Heart right ventricle (tissue), 16 donors: ENCODE results near the gene RELL2. TPM values are rescaled to one million over a fixed set of nuclear protein-coding genes. Genes with fewer than 3 reads are reported as not detected.

Experiments
- ATAC-seq, 8 donors: fragments of 200-7000 bp; cut with Tn5 transposase; one replicate each; pipeline ENCODE4 v1.9.1; 2020; ENCODE audit warnings: mild to moderate bottlenecking in 8 of 8, moderate library complexity in 8 of 8, moderate number of reproducible peaks in 1 of 8
- DNase-seq, 2 donors: peaks; one replicate each; pipeline ENCODE4 v3.0.0-alpha.2; 2020
- H3K27ac ChIP-seq, 10 donors: fragments of 200-600 bp; sonication (generic) in 2 of 10; one replicate each; pipeline versions ENCODE4 v1.5.0 to v1.8.0; 2020 to 2022; ENCODE audit warnings: mild to moderate bottlenecking in 3 of 10
- H3K27me3 ChIP-seq, 7 donors: fragments of 200-600 bp; one replicate each; pipeline ENCODE4 v1.8.0; 2021 to 2022; ENCODE audit warnings: mild to moderate bottlenecking in 2 of 7
- H3K36me3 ChIP-seq, 9 donors: fragments of 200-600 bp; sonication (generic) in 1 of 9; one replicate each; pipeline versions ENCODE4 v1.5.0 to v1.8.0; 2020 to 2022; ENCODE audit warnings: mild to moderate bottlenecking in 2 of 9
- H3K4me1 ChIP-seq, 9 donors: fragments of 200-600 bp; sonication (generic) in 1 of 9; one replicate each; pipeline versions ENCODE4 v1.5.0 to v1.8.0; 2020 to 2022; ENCODE audit warnings: mild to moderate bottlenecking in 4 of 9
- H3K4me3 ChIP-seq, 10 donors: fragments of 200-600 bp; sonication (generic) in 2 of 10; one replicate each; pipeline versions ENCODE4 v1.5.0 to v1.8.0; 2020 to 2022; ENCODE audit warnings: mild to moderate bottlenecking in 7 of 10, moderate library complexity in 2 of 10
- H3K9me3 ChIP-seq, 11 donors: fragments of 200-600 bp in 10 of 11; sonication (generic) in 2 of 11; one replicate each; pipeline versions ENCODE4 v1.5.0 to v1.8.0; 2013 to 2022; ENCODE audit warnings: mild to moderate bottlenecking in 2 of 11, control low read depth in 1 of 11, moderate library complexity in 1 of 11
- WGBS, 2 donors: extraction: QIAGEN DNeasy Blood & Tissue Kit; methylation state at CpG; one replicate each; pipeline ENCODE4 v1.1.7; 2013; ENCODE audit warnings: inconsistent platforms in 1 of 2; 5-methylcytosine and 5-hydroxymethylcytosine counted together
- intact Hi-C, 10 donors: fragments of 100-400 bp; cut with DNase I; formaldehyde crosslinking; loops; one replicate each; pipeline versions ENCODE4 v1.11.1 to v1.14.2; 2022
- polyA plus RNA-seq, 2 donors: library from polyadenylated mRNA; stranded (reverse); fragments of 200-250 nt; gene quantifications; one replicate each; pipeline ENCODE4 v1.2.3, GENCODE V29; 2013
- total RNA-seq, 10 donors: library from RNA; stranded (reverse); fragmentation: NEBNext Ultra II Directional in 3 of 10; extraction: Animal tissue kit (Norgen Biotek cat#: 25700) in 3 of 10; gene quantifications; one replicate each; pipeline versions ENCODE4 v1.2.1 to v1.2.4, GENCODE V29; 2021 to 2023
- TF ChIP-seq, protein P1 (sequence below), 9 donors: fragments of 200-600 bp; sonication (generic) in 2 of 9; IDR thresholded peaks; one replicate each; pipeline versions ENCODE4 v1.5.0 to v1.8.0; 2021 to 2022; ENCODE audit warnings: antibody characterized with exemption in 9 of 9, mild to moderate bottlenecking in 5 of 9, moderate library complexity in 1 of 9
- donor health status: Arrhythmogenic right ventricular cardiomyopathy.
- donor health status: ischemic (EF 13 %, LVEDD 7.1; RV severe dilation, severe dysfunction).
- donor health status: healthy with polysubstance abuse.
- donor health status: DM: no; HTN: yes; CAD: no.
- donor health status: DM: no; HTN: no; CAD: no.
- donor health status: ischemic (EF 25% LVEDD 6.9; RV normal size, moderate dysfunction).
- donor health status: ischemic (EF 25% LVEDD 5.7; RV mildly dilated, moderate dysfunction).
- donor health status: healthy.
- donor health status: DM: yes; HTN: yes; CAD: no.
- donor health status: Ischemic cardiomyopathy.
- donor health status: ischemic (EF 35%, LVEDD 5.7; RV mildly dilated, moderate dysfunction).
- donor health status: nonischemic (EF 11% LVEDD 7.7; RV severe dilation, severe dysfunction).
- donor health status: DM: yes; HTN: yes; CAD: no.
- donor health status: PGD.
- donor health status: ischemic (EF 29% LVEDD 5.4; RV normal size, mild dysfunction).
- donor health status: nonischemic (EF 23%, LVEDD 6.1; RV moderate dilation, normal function).

The RELL2 gene
- total and polyA plus RNA-seq, 12 donors = 0.33 to 3.2 (median 0.64) TPM

DNA sequence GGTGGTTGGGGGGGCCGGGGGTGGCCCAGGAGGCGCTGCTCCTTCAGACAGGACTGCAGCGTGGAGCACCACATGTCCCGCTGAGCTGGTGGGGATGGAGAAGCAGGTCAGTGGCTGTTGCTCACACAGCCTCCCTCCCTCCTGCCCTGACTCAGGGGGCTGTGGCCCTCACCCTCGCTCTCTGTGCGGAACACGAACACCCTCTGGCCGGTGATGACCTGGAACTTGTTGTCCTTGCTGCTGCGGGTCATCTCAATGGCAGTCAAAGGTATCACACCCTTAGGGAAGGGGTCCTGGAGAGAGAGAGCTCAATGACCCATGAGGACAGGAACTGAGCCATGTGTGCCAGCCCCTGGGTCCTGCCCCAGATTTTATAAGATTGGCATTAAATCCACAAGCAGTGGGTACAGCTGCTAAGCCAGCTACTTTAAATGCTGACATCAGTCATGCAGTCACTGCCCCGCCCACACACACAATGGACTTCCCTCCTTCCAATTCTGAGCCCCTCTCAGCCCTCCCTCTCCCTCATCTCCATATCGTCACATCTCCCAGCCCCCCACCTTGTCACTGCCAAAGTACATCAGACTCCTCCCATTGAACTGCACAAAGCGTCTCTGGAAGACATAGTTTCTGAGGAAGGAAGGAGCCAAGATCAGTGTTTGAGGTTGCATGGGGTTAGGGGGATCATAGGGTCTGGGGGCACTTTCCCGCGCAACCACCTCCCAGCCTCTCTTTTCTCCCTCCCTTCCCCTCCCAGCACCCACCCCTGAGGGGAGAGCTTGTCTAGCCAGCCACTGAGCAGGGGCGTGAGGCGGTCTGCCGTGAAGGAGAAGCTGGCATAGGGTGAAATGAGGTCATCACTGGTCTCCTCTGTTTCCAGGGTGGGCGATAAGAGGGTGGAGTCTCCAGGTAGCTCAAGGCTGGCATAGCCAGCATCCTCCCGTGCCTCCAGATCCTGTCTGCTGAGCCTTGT is 36.3 kb downstream of the RELL2 start:
- ATAC-seq (peak in 6 of 8 donors; percentile 26 to 83 (median 47)), DNase-seq (no peak)
- WGBS, 2 donors = 74 to 76% methylated on average over 19 of the region's 19 CpGs
- H3K9me3 ChIP-seq = no peaks in the 10 kb centered on the region
- peak overlapping the region in 4 of 10 donors; percentile 4 to 55 (median 46) for H3K27ac ChIP-seq
- peaks cover 0 to 38% (median 4%) of the 10 kb centered on the region in 9 donors for H3K4me1 ChIP-seq
- no peak overlapping the region for H3K4me3 ChIP-seq
- intact Hi-C loops = no loop called here
- H3K36me3 ChIP-seq = peaks cover 0 to 92% (median 8%) of the 10 kb centered on the region in 9 donors
- no peaks in the 10 kb centered on the region for H3K27me3 ChIP-seq
- TF ChIP-seq, protein P1, sequence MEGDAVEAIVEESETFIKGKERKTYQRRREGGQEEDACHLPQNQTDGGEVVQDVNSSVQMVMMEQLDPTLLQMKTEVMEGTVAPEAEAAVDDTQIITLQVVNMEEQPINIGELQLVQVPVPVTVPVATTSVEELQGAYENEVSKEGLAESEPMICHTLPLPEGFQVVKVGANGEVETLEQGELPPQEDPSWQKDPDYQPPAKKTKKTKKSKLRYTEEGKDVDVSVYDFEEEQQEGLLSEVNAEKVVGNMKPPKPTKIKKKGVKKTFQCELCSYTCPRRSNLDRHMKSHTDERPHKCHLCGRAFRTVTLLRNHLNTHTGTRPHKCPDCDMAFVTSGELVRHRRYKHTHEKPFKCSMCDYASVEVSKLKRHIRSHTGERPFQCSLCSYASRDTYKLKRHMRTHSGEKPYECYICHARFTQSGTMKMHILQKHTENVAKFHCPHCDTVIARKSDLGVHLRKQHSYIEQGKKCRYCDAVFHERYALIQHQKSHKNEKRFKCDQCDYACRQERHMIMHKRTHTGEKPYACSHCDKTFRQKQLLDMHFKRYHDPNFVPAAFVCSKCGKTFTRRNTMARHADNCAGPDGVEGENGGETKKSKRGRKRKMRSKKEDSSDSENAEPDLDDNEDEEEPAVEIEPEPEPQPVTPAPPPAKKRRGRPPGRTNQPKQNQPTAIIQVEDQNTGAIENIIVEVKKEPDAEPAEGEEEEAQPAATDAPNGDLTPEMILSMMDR (IDR thresholded peaks at IDR 0.05) = no peak

DNA sequence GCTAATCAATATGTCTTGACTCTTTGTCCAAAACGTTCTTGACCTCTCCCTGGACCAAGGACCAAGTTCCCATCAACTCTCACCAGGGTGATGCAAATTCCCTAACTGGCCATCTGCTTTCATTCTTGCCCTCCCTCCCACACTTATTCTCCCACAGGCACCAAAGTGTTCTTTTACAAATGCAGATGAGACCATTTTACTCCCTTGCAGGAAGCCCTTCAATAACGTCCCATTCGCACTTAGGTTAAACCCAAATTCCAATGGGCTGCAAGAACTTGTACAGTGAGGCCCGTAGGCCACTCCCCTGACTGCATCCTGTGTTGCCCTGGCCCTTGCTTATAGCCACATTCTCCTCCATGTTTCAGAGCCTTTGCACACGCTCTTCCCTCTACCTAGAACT is 38.0 kb downstream of the RELL2 start:
- no peak overlapping the region for H3K4me3 ChIP-seq
- DNase-seq (no peak), ATAC-seq (no peak)
- H3K4me1 ChIP-seq = peaks cover 0 to 53% (median 13%) of the 10 kb centered on the region in 9 donors
- intact Hi-C loops = no loop called here
- H3K9me3 ChIP-seq = no peaks in the 10 kb centered on the region
- 71 to 73% methylated on average over 5 of the region's 5 CpGs for WGBS, 2 donors
- TF ChIP-seq, protein P1 (IDR thresholded peaks at IDR 0.05) = no peak
- no peaks in the 10 kb centered on the region for H3K27me3 ChIP-seq
- H3K27ac ChIP-seq = no peak overlapping the region
- H3K36me3 ChIP-seq = peaks cover 0 to 91% (median 8%) of the 10 kb centered on the region in 9 donors

- H3K4me1 ChIP-seq = peaks cover 0 to 63% (median 14%) of the 10 kb centered on the region in 9 donors
- H3K27ac ChIP-seq = no peak overlapping the region
- WGBS, 2 donors = 89 to 93% methylated on average over 4 of the region's 4 CpGs
- intact Hi-C loops = no loop called here
- H3K4me3 ChIP-seq = no peak overlapping the region
- ATAC-seq = no peak
- H3K36me3 ChIP-seq = peaks cover 0 to 82% (median 3%) of the 10 kb centered on the region in 9 donors
- TF ChIP-seq, protein P1 (IDR thresholded peaks at IDR 0.05) = no peak
- no peak for DNase-seq
- no peaks in the 10 kb centered on the region for H3K27me3 ChIP-seq
- no peaks in the 10 kb centered on the region for H3K9me3 ChIP-seq
Measured at GRCh38 chr5:141675672-141676071, 38.9 kb downstream of the RELL2 start.

- Histone ChIP-seq H3K4me3 (no peak overlapping the region), H3K36me3 (peaks cover 0 to 65% (median 0%) of the 10 kb centered on the region in 9 donors), H3K27me3 (no peaks in the 10 kb centered on the region), H3K4me1 (peaks cover 0 to 78% (median 27%) of the 10 kb centered on the region in 9 donors), H3K27ac (no peak overlapping the region), H3K9me3 (no peaks in the 10 kb centered on the region)
- TF ChIP-seq, protein P1 (IDR thresholded peaks at IDR 0.05) = peak in 2 of 9 donors; percentile 11 to 17
- no peak for DNase-seq
- no peak for ATAC-seq
- intact Hi-C loops = no loop called here
Measured at GRCh38 chr5:141677415-141677814, 40.6 kb downstream of the RELL2 start.
